K562 (cell line): ENCODE measurements around the gene ZER1. TPM values are rescaled to one million over a fixed set of nuclear protein-coding genes. Genes with fewer than 3 reads are reported as not detected.

Experiments used
- CSDE1 ChIP-seq, 2 experiments: fragments of 450-650 bp; IDR thresholded peaks; 2 replicates each; pipeline ENCODE4 v1.6.1; 2016; ENCODE audit warnings: mild to moderate bottlenecking in 1 of 2
- CTBP1 ChIP-seq: fragments of 450-650 bp; IDR thresholded peaks from 2 replicates; pipeline ENCODE4 v1.6.1; 2016; ENCODE audit warnings: borderline replicate concordance
- DNMT1 ChIP-seq: fragments of 450-650 bp; IDR thresholded peaks from 2 replicates; pipeline ENCODE4 v1.6.1; 2016; ENCODE audit warnings: antibody characterized with exemption, mild to moderate bottlenecking
- FOXM1 ChIP-seq, 2 experiments: fragments of 450-650 bp in 1 of 2; sonication (generic) in 1 of 2; formaldehyde crosslinking in 1 of 2; IDR thresholded peaks; 2 replicates each; pipeline versions ENCODE4 v1.6.1 to v1.9.0; 2017 to 2022; ENCODE audit warnings: low read depth in 2 of 2, mild to moderate bottlenecking in 2 of 2, missing genetic modification reagents in 1 of 2, moderate library complexity in 1 of 2
- SIN3A ChIP-seq, 2 experiments: fragments of 150-350 bp in 1 of 2; IDR thresholded peaks; 2 replicates each; pipeline ENCODE4 v1.6.1; 2011 to 2016; ENCODE audit warnings: borderline replicate concordance in 2 of 2, low read depth in 2 of 2, low read length in 2 of 2, mild to moderate bottlenecking in 2 of 2, moderate library complexity in 2 of 2; ENCODE audit not compliant: control insufficient read depth in 1 of 2
- SMAD4 ChIP-seq: fragments of 250-450 bp; sonication (Bioruptor Pico); conservative IDR thresholded peaks from 2 replicates; pipeline ENCODE4 v1.8.0; 2021; ENCODE audit warnings: inconsistent platforms, mild to moderate bottlenecking, moderate library complexity
- TRIM24 ChIP-seq, 2 experiments: fragments of 450-650 bp; IDR thresholded peaks; 2 replicates each; pipeline ENCODE4 v1.6.1; 2016
- U2AF1 ChIP-seq: fragments of 200-400 bp; formaldehyde crosslinking; optimal IDR thresholded peaks from 2 replicates; pipeline ENCODE3; 2017; ENCODE audit warnings: mild to moderate bottlenecking, low read depth, low read length, moderate library complexity
- ZNF23 ChIP-seq: fragments of 250-450 bp; sonication (Bioruptor Pico); IDR thresholded peaks from 2 replicates; pipeline ENCODE4 v1.4.0; 2020; ENCODE audit warnings: mild to moderate bottlenecking
- ZNF583 ChIP-seq: fragments of 250-450 bp; sonication (Bioruptor Pico); IDR thresholded peaks from 2 replicates; pipeline ENCODE4 v1.4.0; 2020
- polyA plus RNA-seq, 8 experiments: library from polyadenylated mRNA; depleted of rRNA in 4 of 8; stranded (reverse) in 5 of 8; unstranded in 3 of 8; fragments of >200 nt; fragmentation: Nextera tagmentation in 2 of 8; fragmentation: Illumina TruSeq in 1 of 8; extraction: Ambion mirVana in 2 of 8; extraction: Trizol in 1 of 8; gene quantifications; 2 replicates each; pipeline versions ENCODE4 v1.2.1 to v1.2.3, GENCODE V29; 2011 to 2014; ENCODE audit warnings: inconsistent platforms in 1 of 8, missing spikeins in 1 of 8
- total RNA-seq, 7 experiments: library from RNA; depleted of rRNA in 6 of 7; stranded (reverse); fragments of >200 nt in 6 of 7; fragmentation: Illumina TruSeq in 2 of 7; extraction: Trizol in 2 of 7; gene quantifications; 2 replicates each; pipeline versions ENCODE4 v1.2.1 to v1.2.3, GENCODE V29; 2011 to 2021; ENCODE audit warnings: low replicate concordance in 1 of 7
- TF ChIP-seq, protein P1 (sequence below): fragments of 250-450 bp; sonication (Bioruptor Pico); IDR thresholded peaks from 2 replicates; pipeline ENCODE4 v1.4.0; 2020; ENCODE audit warnings: mild to moderate bottlenecking, moderate library complexity
- TF ChIP-seq, protein P2 (sequence below), 2 experiments: fragments of 450-650 bp; conservative IDR thresholded peaks; 2 replicates each; pipeline ENCODE4 v1.6.1; 2017; ENCODE audit warnings: mild to moderate bottlenecking in 2 of 2, moderate library complexity in 2 of 2

ZER1 gene
- total and polyA plus RNA-seq, 9 of the 15 experiments (the other 6 are each of a cell fraction or from before 2014, with no cell fraction given), result 0.07 to 10.7 (median 6.2) TPM

DNA sequence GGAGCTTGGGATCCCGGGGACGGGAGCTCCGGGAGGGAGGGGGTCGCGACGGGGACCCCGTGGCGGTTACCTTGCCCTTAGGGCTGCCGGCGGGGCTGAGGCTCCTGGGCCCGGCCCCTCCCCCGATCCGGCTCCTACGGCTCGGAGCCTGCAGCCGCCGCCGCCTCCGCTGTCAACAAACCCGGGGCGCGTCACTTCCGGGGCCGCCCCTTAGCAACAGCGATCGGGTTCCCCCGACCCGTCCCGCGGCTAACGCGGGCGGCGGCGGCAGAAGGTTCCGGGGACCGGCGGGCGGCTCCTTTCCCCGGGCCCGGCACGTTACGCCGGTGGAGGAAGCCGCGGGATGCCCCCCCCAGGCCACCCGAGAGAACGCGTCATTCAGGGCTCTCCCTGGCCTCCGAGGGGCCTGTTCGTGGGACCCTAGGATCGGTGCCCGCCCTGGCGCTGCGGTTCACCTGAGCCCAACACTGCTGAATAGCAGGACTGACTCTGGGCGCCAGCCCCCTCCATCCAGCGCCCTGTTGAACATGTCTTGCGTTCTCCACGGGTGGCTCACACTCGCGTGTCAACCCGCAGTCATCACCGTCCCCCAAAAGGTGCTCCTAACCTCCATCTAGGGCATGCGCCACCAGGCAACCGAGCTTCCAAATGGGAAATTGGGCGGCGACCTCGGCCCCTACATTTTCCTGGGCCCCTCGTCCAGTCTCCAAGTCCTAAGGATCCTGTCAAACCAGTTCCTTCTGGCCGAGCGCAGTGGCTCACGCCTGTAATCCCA is at the start of gene ZER1 (continued):
- TF ChIP-seq SMAD4 (CRISPR knock-in tag), result peak; percentile 94
- TF ChIP-seq FOXM1 (IDR thresholded peaks at IDR 0.05; ENCODE audit: low read depth), result no peak
- peak; percentile 71 for TF ChIP-seq FOXM1 (CRISPR knock-in tag; IDR thresholded peaks at IDR 0.05; ENCODE audit: low read depth)
- TF ChIP-seq CSDE1 (IDR thresholded peaks at IDR 0.05), result peak in 1 of 2 experiments; percentile 20; a peak in 1 of 4 replicates
- TF ChIP-seq, protein P1, sequence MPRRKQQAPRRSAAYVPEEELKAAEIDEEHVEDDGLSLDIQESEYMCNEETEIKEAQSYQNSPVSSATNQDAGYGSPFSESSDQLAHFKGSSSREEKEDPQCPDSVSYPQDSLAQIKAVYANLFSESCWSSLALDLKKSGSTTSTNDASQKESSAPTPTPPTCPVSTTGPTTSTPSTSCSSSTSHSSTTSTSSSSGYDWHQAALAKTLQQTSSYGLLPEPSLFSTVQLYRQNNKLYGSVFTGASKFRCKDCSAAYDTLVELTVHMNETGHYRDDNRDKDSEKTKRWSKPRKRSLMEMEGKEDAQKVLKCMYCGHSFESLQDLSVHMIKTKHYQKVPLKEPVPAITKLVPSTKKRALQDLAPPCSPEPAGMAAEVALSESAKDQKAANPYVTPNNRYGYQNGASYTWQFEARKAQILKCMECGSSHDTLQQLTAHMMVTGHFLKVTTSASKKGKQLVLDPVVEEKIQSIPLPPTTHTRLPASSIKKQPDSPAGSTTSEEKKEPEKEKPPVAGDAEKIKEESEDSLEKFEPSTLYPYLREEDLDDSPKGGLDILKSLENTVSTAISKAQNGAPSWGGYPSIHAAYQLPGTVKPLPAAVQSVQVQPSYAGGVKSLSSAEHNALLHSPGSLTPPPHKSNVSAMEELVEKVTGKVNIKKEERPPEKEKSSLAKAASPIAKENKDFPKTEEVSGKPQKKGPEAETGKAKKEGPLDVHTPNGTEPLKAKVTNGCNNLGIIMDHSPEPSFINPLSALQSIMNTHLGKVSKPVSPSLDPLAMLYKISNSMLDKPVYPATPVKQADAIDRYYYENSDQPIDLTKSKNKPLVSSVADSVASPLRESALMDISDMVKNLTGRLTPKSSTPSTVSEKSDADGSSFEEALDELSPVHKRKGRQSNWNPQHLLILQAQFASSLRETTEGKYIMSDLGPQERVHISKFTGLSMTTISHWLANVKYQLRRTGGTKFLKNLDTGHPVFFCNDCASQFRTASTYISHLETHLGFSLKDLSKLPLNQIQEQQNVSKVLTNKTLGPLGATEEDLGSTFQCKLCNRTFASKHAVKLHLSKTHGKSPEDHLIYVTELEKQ (CRISPR knock-in tag), result no peak
- TF ChIP-seq U2AF1, result peak; percentile 46
- TF ChIP-seq CTBP1, result peak; percentile 84; the same call in 1 of the 2 replicates
- peak in 1 of 2 experiments; percentile 99; a peak in 2 of 4 replicates for TF ChIP-seq TRIM24 (IDR thresholded peaks at IDR 0.05)
- TF ChIP-seq SIN3A (IDR thresholded peaks at IDR 0.05; ENCODE audit: borderline replicate concordance in 2 of 2, control insufficient read depth in 1 of 2, low read depth in 2 of 2, low read length in 2 of 2), result peak in 1 of 2 experiments; percentile 87; a peak in 1 of 4 replicates
- no peak for TF ChIP-seq ZNF23
- TF ChIP-seq, protein P2, sequence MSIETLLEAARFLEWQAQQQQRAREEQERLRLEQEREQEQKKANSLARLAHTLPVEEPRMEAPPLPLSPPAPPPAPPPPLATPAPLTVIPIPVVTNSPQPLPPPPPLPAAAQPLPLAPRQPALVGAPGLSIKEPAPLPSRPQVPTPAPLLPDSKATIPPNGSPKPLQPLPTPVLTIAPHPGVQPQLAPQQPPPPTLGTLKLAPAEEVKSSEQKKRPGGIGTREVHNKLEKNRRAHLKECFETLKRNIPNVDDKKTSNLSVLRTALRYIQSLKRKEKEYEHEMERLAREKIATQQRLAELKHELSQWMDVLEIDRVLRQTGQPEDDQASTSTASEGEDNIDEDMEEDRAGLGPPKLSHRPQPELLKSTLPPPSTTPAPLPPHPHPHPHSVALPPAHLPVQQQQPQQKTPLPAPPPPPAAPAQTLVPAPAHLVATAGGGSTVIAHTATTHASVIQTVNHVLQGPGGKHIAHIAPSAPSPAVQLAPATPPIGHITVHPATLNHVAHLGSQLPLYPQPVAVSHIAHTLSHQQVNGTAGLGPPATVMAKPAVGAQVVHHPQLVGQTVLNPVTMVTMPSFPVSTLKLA (conservative IDR thresholded peaks at IDR 0.05), result peak; percentile 84 to 93
- TF ChIP-seq DNMT1, result no peak
- 0 out of 2 replicates have a peak, but pooled peaks have one; percentile 57 for TF ChIP-seq ZNF583
- TF ChIP-seq, all 486 proteins: peak for 181
